ENCODE measurements around the gene LY86. TPM values are rescaled to one million over a fixed set of nuclear protein-coding genes. Genes with fewer than 3 reads are reported as not detected.

LY86 gene
- total and polyA plus RNA-seq, 10 of the 15 experiments (the other 5 are each of a cell fraction or from before 2014, with no cell fraction given) = 68.2 to 457 (median 128) TPM

GRCh38 chr6:6678811-6679210 lies 90.3 kb downstream of the LY86 start:
- intact Hi-C loops (cut with micrococcal nuclease; ENCODE audit: unreplicated experiment) = loop anchor here (5.0 kb wide), 1 partner anchor 408 kb away; no protein-coding TSS in a partner anchor
- 83% methylated on average over 11 of the region's 11 CpGs for WGBS (ENCODE audit: insufficient coverage, insufficient replicate concordance, low lambda C conversion rate, missing lambda C conversion rate)
- no peak overlapping the region for H3K27ac ChIP-seq (ENCODE audit: control insufficient read depth, insufficient read depth)
- H2AFZ ChIP-seq (ENCODE audit: control insufficient read depth, low read depth, low read length) = peak overlapping the region; percentile 37
- CTCF ChIA-PET = interaction anchor here (2.9 to 6.9 kb wide), 4 partner anchors 16 to 565 kb away, joined by 18 to 82 read pairs (median 40); no protein-coding TSS in a partner anchor
- H3K4me2 ChIP-seq (ENCODE audit: control insufficient read depth, insufficient read depth) = no peak overlapping the region
- H3K27me3 ChIP-seq (replicated peaks in 1 of 2; ENCODE audit: control insufficient read depth in 2 of 2, insufficient read depth in 2 of 2, low read length in 1 of 2) = no peaks in the 10 kb centered on the region
- DNase-seq (ENCODE audit: low read depth, low spot score) (no peak), FAIRE-seq (peak; percentile 77), ATAC-seq (no peak)
- no TSS peak for BruUV-seq (replicated peaks)
- in situ Hi-C loops (cut with MboI) = loop anchor here (5.0 kb wide), 1 partner anchor 563 kb away; no protein-coding TSS in a partner anchor
- POLR2A ChIA-PET = no interaction called here
- RAD21 ChIA-PET (ENCODE audit: unreplicated experiment) = interaction anchor here (0.6 to 5.2 kb wide), 6 partner anchors 17 to 1144 kb away, joined by 3 to 48 read pairs (median 4); no protein-coding TSS in a partner anchor
- H3K4me1 ChIP-seq (ENCODE audit: control insufficient read depth, insufficient read depth, low read length) = peaks cover 12% of the 10 kb centered on the region
- H3K4me3 ChIP-seq = no peak overlapping the region
- H3K9me3 ChIP-seq (replicated peaks; ENCODE audit: control insufficient read depth, insufficient read depth, low read length) = no peaks in the 10 kb centered on the region
- no peaks in the 10 kb centered on the region for H3K36me3 ChIP-seq (ENCODE audit: control insufficient read depth in 2 of 2, insufficient read depth in 2 of 2, low read length in 1 of 2)
- SMC1A ChIA-PET (ENCODE audit: uncharacterized antibody, unreplicated experiment) = interaction anchor here (1.1 to 5.6 kb wide), 6 partner anchors 18 to 564 kb away, joined by 3 to 52 read pairs (median 13); no protein-coding TSS in a partner anchor
- no peaks in the 10 kb centered on the region for H4K20me1 ChIP-seq (ENCODE audit: control insufficient read depth, insufficient read depth)
- H3K9ac ChIP-seq (ENCODE audit: control insufficient read depth, insufficient read depth, low read length) = no peak overlapping the region
- TF ChIP-seq BHLHE40 (IDR thresholded peaks at IDR 0.05; ENCODE audit: borderline replicate concordance in 1 of 2, low read depth in 2 of 2, low read length in 1 of 2) (peak in 1 of 2 experiments; percentile 33; a peak in 1 of 4 replicates), MEF2B (IDR thresholded peaks at IDR 0.05; ENCODE audit: partially characterized antibody, poor library complexity, severe bottlenecking) (peak; percentile 33), TCF3 (IDR thresholded peaks at IDR 0.05; ENCODE audit: borderline replicate concordance, insufficient read depth, low read depth, low read length) (no peak), NBN (IDR thresholded peaks at IDR 0.05) (no peak), TARDBP (IDR thresholded peaks at IDR 0.05; ENCODE audit: borderline replicate concordance) (no peak), RELA (IDR thresholded peaks at IDR 0.05; ENCODE audit: borderline replicate concordance, partially characterized antibody) (no peak), JUNB (IDR thresholded peaks at IDR 0.05) (no peak), MYC (IDR thresholded peaks at IDR 0.05; ENCODE audit: insufficient read depth, insufficient read length, insufficient replicate concordance, low read length, severe bottlenecking) (no peak), POLR2AphosphoS2 (IDR thresholded peaks at IDR 0.05; ENCODE audit: low read depth, low read length) (no peak), EP300 (IDR thresholded peaks at IDR 0.05; ENCODE audit: borderline replicate concordance in 1 of 2, control insufficient read depth in 1 of 2, low read depth in 2 of 2, low read length in 2 of 2) (no peak), GABPA (IDR thresholded peaks at IDR 0.05; ENCODE audit: low read depth) (no peak), IKZF1 (conservative IDR thresholded peaks at IDR 0.05) (0 out of 2 replicates have a peak, but pooled peaks have one; percentile 13), RUNX3 (IDR thresholded peaks at IDR 0.05; ENCODE audit: low read length) (peak; percentile 21; the same call in 1 of the 2 replicates), IRF4 (IDR thresholded peaks at IDR 0.05; ENCODE audit: low read depth, low read length) (no peak)
- TF ChIP-seq, protein P1, sequence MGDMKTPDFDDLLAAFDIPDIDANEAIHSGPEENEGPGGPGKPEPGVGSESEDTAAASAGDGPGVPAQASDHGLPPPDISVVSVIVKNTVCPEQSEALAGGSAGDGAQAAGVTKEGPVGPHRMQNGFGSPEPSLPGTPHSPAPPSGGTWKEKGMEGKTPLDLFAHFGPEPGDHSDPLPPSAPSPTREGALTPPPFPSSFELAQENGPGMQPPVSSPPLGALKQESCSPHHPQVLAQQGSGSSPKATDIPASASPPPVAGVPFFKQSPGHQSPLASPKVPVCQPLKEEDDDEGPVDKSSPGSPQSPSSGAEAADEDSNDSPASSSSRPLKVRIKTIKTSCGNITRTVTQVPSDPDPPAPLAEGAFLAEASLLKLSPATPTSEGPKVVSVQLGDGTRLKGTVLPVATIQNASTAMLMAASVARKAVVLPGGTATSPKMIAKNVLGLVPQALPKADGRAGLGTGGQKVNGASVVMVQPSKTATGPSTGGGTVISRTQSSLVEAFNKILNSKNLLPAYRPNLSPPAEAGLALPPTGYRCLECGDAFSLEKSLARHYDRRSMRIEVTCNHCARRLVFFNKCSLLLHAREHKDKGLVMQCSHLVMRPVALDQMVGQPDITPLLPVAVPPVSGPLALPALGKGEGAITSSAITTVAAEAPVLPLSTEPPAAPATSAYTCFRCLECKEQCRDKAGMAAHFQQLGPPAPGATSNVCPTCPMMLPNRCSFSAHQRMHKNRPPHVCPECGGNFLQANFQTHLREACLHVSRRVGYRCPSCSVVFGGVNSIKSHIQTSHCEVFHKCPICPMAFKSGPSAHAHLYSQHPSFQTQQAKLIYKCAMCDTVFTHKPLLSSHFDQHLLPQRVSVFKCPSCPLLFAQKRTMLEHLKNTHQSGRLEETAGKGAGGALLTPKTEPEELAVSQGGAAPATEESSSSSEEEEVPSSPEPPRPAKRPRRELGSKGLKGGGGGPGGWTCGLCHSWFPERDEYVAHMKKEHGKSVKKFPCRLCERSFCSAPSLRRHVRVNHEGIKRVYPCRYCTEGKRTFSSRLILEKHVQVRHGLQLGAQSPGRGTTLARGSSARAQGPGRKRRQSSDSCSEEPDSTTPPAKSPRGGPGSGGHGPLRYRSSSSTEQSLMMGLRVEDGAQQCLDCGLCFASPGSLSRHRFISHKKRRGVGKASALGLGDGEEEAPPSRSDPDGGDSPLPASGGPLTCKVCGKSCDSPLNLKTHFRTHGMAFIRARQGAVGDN (IDR thresholded peaks at IDR 0.05) = peak; percentile 40; the same call in 1 of the 2 replicates
- TF ChIP-seq, protein P2, sequence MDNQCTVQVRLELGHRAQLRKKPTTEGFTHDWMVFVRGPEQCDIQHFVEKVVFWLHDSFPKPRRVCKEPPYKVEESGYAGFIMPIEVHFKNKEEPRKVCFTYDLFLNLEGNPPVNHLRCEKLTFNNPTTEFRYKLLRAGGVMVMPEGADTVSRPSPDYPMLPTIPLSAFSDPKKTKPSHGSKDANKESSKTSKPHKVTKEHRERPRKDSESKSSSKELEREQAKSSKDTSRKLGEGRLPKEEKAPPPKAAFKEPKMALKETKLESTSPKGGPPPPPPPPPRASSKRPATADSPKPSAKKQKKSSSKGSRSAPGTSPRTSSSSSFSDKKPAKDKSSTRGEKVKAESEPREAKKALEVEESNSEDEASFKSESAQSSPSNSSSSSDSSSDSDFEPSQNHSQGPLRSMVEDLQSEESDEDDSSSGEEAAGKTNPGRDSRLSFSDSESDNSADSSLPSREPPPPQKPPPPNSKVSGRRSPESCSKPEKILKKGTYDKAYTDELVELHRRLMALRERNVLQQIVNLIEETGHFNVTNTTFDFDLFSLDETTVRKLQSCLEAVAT (IDR thresholded peaks at IDR 0.05) = no peak
- H3K79me2 ChIP-seq (ENCODE audit: control insufficient read depth, insufficient read depth, low read length) = no peaks in the 10 kb centered on the region

All from GM12878 (cell line).